Stimulated activated CD8-positive, alpha-beta memory T cell treated with anti-CD3 and anti-CD28 coated beads, Interleukin-15, amount 100 ng/mL, for 4 hours (primary cell): ENCODE measurements around the gene TMEM139.

ENCODE experiments used
- DNase-seq, 2 donors: peaks; one replicate each; pipeline ENCODE4 v3.0.0-alpha.2; 2020; ENCODE audit warnings: low read depth in 2 of 2

TMEM139 gene

GRCh38 chr7:143323653-143324052 lies 38.9 kb downstream of the TMEM139 start:
- DNase-seq = no peak

DNA sequence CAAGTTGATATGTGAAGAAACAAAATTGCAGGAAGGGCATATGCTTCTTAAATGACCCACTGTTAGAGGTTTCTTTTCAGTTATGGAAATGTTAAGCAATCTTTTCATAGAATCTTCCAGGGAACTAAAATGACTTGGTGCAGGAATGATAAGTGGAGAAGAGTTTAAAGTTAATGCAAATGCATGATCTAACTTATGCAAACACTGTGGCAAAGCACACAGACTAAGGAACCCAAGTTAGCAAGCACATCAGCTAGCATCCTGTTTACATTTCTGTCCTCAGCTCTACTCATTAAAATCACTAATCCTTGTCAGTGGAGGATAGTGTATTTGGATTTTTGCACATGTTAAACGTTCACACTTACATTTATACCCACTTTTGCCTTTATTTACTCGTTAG lies 40.5 kb downstream of the TMEM139 start:
- DNase-seq = no peak

- no peak for DNase-seq
Observed at GRCh38 chr7:143327903-143328302, 43.1 kb downstream of the TMEM139 start.

- no peak for DNase-seq
Observed at GRCh38 chr7:143329471-143330170, 44.9 kb downstream of the TMEM139 start.

- no peak for DNase-seq
Observed at GRCh38 chr7:143331179-143331801, 46.5 kb downstream of the TMEM139 start.

DNA sequence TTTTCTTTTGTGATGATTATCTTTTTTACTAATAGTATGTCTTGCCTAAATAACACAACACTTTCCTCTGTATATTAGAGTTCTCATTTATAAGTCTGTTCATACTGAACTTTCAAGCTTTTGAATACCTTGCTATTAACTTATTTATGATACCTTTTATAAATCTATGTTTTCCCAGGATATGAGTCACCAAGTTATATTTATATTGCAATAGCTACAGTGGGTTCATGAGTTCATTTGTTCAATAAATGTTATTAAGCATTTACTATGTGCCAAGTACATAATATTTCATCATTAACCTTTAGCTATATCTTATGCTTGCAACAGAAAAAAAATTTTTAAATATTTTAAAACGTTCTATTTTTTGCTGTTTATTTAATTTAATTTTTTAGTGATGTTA lies 49.5 kb downstream of the TMEM139 start:
- DNase-seq = no peak

DNA sequence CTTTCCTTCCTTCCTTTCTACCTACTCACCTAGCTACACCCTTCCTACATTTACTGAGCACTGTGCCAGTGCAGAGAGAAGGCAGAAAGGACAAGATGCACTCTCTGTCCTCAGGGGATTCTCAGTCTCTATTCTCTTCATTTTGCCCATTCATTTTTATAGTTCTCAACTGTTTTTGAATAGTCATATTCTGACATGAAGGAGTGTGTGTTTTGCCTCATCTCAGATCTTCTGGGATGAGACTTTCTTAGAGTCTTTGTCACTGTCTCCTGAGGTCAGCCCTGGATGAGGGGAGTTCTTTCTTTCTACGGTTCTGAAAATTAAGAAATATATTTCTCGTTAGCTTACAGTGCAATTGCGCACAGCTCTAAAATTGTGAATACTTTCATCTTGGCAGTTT lies 52.5 kb downstream of the TMEM139 start:
- no peak for DNase-seq
